Measurements from ENCODE around the gene MPPED1.

GRCh38 chr22:43485502-43486089 is 73.8 kb downstream of the MPPED1 start:
- TF ChIP-seq CTCF (conservative IDR thresholded peaks at IDR 0.05; ENCODE audit: low read depth, low read length) (no peak), EZH2 (IDR thresholded peaks at IDR 0.05; ENCODE audit: borderline replicate concordance, low read depth, low read length, poor library complexity, severe bottlenecking) (no peak)

Measured in A673 (cell line).